NT2/D1 (cell line): Measurements from ENCODE around the gene TNRC6C.
"Not testable (repeated sequence)": the region's sequence is repeated elsewhere in the genome, so short reads cannot be mapped to it uniquely, and the experiment has no call there.

Source experiments
- DNase-seq: peaks from one replicate; pipeline ENCODE4 v3.0.0-alpha.2; 2011; ENCODE audit warnings: low read depth, low spot score
- H3K27me3 ChIP-seq: 2 replicates; pipeline ENCODE4 v1.6.0; 2011; ENCODE audit warnings: mild to moderate bottlenecking; ENCODE audit not compliant: insufficient read length, insufficient read depth
- H3K36me3 ChIP-seq: 2 replicates; pipeline ENCODE4 v1.6.1; 2011; ENCODE audit warnings: mild to moderate bottlenecking, low read length, mixed read lengths; ENCODE audit not compliant: insufficient read depth, insufficient read length
- H3K4me1 ChIP-seq: 2 replicates; pipeline ENCODE4 v1.5.1; 2011; ENCODE audit not compliant: insufficient read depth, insufficient read length
- H3K4me3 ChIP-seq: 2 replicates; pipeline ENCODE4 v1.5.1; 2011; ENCODE audit warnings: low read depth; ENCODE audit not compliant: insufficient read length
- H3K9ac ChIP-seq: 2 replicates; pipeline ENCODE4 v1.6.0; 2011; ENCODE audit warnings: low read depth; ENCODE audit not compliant: insufficient read length
- H3K9me3 ChIP-seq: 2 replicates; pipeline ENCODE4 v1.5.1; 2011; ENCODE audit warnings: mild to moderate bottlenecking, low read length; ENCODE audit not compliant: insufficient read depth
- SUZ12 ChIP-seq: IDR thresholded peaks from 2 replicates; pipeline ENCODE4 v1.6.1; 2011; ENCODE audit not compliant: insufficient read length, insufficient read depth; ENCODE audit errors: extremely low read depth
- YY1 ChIP-seq: IDR thresholded peaks from 2 replicates; pipeline ENCODE4 v1.6.1; 2011; ENCODE audit not compliant: insufficient read length, insufficient read depth
- ZNF274 ChIP-seq: IDR thresholded peaks from 2 replicates; pipeline ENCODE4 v1.6.1; 2011; ENCODE audit warnings: mild to moderate bottlenecking, low read depth, low read length

TNRC6C gene

DNA sequence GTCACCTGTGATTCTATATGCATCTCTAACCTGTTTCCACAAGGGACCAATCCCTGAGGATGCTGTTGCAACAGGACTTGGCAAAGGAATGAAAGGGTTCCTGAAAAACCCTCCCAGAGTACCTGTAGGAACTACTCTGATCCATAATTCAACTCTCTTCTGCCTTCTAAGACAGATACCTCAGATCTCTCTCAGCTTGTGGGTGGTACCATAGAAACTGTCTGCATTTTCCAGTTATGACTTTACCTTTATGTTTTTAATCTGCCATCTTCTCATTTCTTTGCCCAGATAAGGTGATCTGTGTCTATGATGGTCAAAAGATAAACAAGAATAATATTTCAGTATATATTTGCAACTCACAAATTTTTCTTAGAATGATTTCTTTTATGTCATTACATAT, 105.0 kb downstream of the TNRC6C start:
- no peaks in the 10 kb centered on the region for H3K4me1 ChIP-seq
- no peak overlapping the region for H3K4me3 ChIP-seq
- no peaks in the 10 kb centered on the region for H3K9me3 ChIP-seq
- no peak overlapping the region for H3K9ac ChIP-seq
- peaks cover 13% of the 10 kb centered on the region for H3K36me3 ChIP-seq
- no peak for TF ChIP-seq ZNF274
- TF ChIP-seq SUZ12 = no peak
- no peak for TF ChIP-seq YY1
- no peaks in the 10 kb centered on the region for H3K27me3 ChIP-seq
- no peak for DNase-seq

DNA sequence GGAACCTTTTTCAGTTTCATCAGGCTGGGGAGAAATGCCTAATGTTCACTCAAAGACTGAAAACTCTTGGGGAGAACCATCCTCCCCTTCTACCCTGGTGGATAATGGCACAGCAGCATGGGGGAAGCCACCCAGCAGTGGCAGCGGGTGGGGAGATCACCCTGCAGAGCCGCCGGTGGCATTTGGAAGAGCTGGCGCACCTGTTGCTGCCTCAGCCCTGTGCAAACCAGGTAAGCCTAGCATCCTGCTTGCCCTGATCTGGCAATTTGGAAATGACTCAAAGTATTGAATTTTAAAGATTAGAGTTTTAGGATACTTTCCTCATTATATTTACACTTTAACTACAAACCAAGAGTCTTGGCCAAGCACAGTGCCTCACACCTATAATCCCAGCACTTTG, 106.2 kb downstream of the TNRC6C start:
- TF ChIP-seq SUZ12 (no peak), YY1 (no peak), ZNF274 (no peak)
- no peak for DNase-seq
- no peaks in the 10 kb centered on the region for H3K4me1 ChIP-seq
- H3K9ac ChIP-seq = no peak overlapping the region
- H3K9me3 ChIP-seq = no peaks in the 10 kb centered on the region
- H3K27me3 ChIP-seq = no peaks in the 10 kb centered on the region
- H3K36me3 ChIP-seq = peaks cover 16% of the 10 kb centered on the region
- no peak overlapping the region for H3K4me3 ChIP-seq

DNA sequence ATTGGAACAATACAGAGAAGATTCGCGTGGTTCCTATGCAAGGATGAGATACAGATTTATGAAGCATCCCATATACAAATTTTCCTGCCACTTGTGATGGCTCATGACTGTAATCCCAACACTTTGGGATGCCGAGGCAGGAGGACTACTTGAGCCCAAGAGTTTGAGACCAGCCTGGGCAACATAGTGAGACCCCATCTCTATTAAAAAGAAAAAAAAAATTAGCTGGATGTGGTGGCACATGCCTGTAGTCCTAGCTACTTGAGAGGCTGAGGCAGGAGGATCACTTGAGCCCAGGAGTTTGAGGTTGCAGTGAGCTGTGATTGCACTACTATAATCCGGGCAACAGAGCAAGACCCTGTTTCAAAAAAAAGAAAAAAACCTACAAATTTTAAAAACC, 108.5 kb downstream of the TNRC6C start:
- not testable (repeated sequence) for H3K27me3 ChIP-seq, H3K4me1 ChIP-seq, H3K9me3 ChIP-seq, H3K9ac ChIP-seq, H3K4me3 ChIP-seq, DNase-seq
- H3K36me3 ChIP-seq = peaks cover 31% of the 10 kb centered on the region

DNA sequence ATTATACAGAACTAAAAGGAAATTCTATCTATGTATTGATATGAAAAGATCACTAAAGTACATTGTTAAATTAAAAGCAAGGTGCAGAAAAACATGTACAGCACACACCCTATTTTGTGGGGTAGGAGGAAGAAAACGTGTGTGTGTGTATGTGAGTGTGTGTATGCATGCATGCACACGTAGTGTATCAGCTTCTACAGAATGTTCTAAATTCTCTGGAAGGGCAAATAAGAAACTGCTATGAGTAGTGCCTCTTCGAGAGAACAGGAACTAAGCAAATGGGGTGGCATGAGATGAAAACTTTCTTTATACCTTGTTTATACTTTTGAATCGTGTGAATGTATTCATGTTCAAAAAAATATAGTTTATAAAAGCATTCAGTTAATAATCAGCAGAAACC, 111.2 kb downstream of the TNRC6C start:
- no peak for TF ChIP-seq SUZ12
- TF ChIP-seq ZNF274 = no peak
- no peak for TF ChIP-seq YY1
- Histone ChIP-seq H3K4me1 (no peaks in the 10 kb centered on the region), H3K9ac (no peak overlapping the region), H3K36me3 (peaks cover 56% of the 10 kb centered on the region), H3K9me3 (0 out of 2 replicates have a peak, but pooled peaks cover 5% of the 10 kb centered on the region), H3K27me3 (no peaks in the 10 kb centered on the region), H3K4me3 (no peak overlapping the region)
- no peak for DNase-seq

DNA sequence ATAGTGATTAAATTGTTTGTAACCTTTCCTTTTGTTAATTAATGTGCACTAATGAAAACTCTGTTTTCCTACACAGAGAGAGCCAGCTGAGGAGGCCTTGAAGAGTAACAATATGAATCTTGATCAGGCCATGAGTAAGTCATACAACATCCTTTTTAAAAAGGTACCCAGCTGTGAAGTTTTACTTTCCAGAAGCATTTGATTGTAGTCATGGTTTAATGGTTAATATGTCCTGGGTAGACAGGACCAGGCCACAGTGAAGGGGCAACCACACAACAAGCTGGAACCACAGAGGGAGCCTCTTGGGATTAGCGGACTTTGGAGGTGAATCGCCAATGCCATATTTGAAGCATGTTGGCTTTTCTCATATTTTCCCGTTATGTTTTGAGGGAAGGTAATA, 114.5 kb downstream of the TNRC6C start:
- Histone ChIP-seq H3K4me3 (no peak overlapping the region), H3K4me1 (no peaks in the 10 kb centered on the region), H3K9me3 (0 out of 2 replicates have a peak, but pooled peaks cover 5% of the 10 kb centered on the region), H3K27me3 (no peaks in the 10 kb centered on the region), H3K9ac (no peak overlapping the region), H3K36me3 (peaks cover 69% of the 10 kb centered on the region)
- TF ChIP-seq SUZ12 (no peak), YY1 (no peak), ZNF274 (no peak)
- DNase-seq = no peak

GRCh38 chr17:78075011-78075410, 116.5 kb downstream of the TNRC6C start:
- peaks cover 78% of the 10 kb centered on the region for H3K36me3 ChIP-seq
- 0 out of 2 replicates have a peak, but pooled peaks cover 5% of the 10 kb centered on the region for H3K9me3 ChIP-seq
- no peak for TF ChIP-seq ZNF274
- TF ChIP-seq SUZ12 = no peak
- TF ChIP-seq YY1 = no peak
- no peaks in the 10 kb centered on the region for H3K4me1 ChIP-seq
- DNase-seq = no peak
- H3K9ac ChIP-seq = no peak overlapping the region
- H3K27me3 ChIP-seq = no peaks in the 10 kb centered on the region
- no peak overlapping the region for H3K4me3 ChIP-seq

- Histone ChIP-seq H3K36me3 (peaks cover 77% of the 10 kb centered on the region), H3K27me3 (no peaks in the 10 kb centered on the region), H3K4me3 (no peak overlapping the region), H3K9ac (no peak overlapping the region), H3K4me1 (no peaks in the 10 kb centered on the region), H3K9me3 (0 out of 2 replicates have a peak, but pooled peaks cover 5% of the 10 kb centered on the region)
- TF ChIP-seq YY1 = no peak
- TF ChIP-seq ZNF274 = no peak
- no peak for TF ChIP-seq SUZ12
- DNase-seq = no peak
Measured at GRCh38 chr17:78075545-78075944, 117.0 kb downstream of the TNRC6C start.

DNA sequence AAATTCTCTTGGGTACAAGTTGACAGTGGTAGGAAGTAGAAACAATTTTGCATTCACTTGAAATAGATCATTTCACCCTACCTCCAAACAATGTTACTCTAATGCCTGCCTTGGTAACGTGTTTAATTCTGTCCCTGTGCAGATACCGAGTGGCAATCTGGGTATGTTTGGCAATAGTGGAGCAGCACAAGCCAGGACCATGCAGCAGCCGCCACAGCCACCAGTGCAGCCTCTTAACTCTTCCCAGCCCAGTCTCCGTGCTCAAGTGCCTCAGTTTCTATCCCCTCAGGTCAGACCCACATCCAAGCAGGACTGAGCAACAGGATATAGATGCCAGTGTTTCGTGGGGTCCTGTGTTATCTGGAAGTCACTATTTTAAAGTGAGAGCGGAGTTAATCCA, 120.8 kb downstream of the TNRC6C start:
- DNase-seq = no peak
- Histone ChIP-seq H3K9ac (no peak overlapping the region), H3K4me1 (no peaks in the 10 kb centered on the region), H3K4me3 (no peak overlapping the region), H3K36me3 (peaks cover 55% of the 10 kb centered on the region), H3K27me3 (no peaks in the 10 kb centered on the region), H3K9me3 (no peaks in the 10 kb centered on the region)
- TF ChIP-seq SUZ12 = no peak
- TF ChIP-seq ZNF274 = no peak
- TF ChIP-seq YY1 = no peak
